Stimulated activated naive B cell treated with anti-CD40 and anti-IgM and Interleukin-4, amounts not matched to agents 10 μg/mL and 1 μg/mL and 100 μg/mL, for 72 hours (primary cell): ENCODE data around the gene PRDX2.

Source experiments
- ATAC-seq, 2 donors: fragments of 150-1000 bp; cut with Tn5 transposase; replicated peaks; 2 replicates each; pipeline ENCODE4 v1.10.0; 2021; ENCODE audit warnings: moderate library complexity in 1 of 2
- DNase-seq: peaks from one replicate; pipeline ENCODE4 v3.0.0; 2021
- H3K27ac Mint-ChIP-seq: one replicate; pipeline ENCODE4 v1.8.0; 2022; ENCODE audit warnings: mild to moderate bottlenecking, mixed read lengths
- H3K27me3 Mint-ChIP-seq, 2 donors: one replicate each; pipeline ENCODE4 v1.8.0; 2022; ENCODE audit warnings: mixed read lengths in 2 of 2
- H3K36me3 Mint-ChIP-seq, 2 donors: one replicate each; pipeline ENCODE4 v1.8.0; 2022; ENCODE audit warnings: mixed read lengths in 2 of 2, mild to moderate bottlenecking in 1 of 2
- H3K4me1 Mint-ChIP-seq, 2 donors: one replicate each; pipeline ENCODE4 v1.8.0; 2022; ENCODE audit warnings: mixed read lengths in 2 of 2, mild to moderate bottlenecking in 1 of 2
- H3K4me3 Mint-ChIP-seq, 2 donors: one replicate each; pipeline ENCODE4 v1.8.0; 2022; ENCODE audit warnings: mild to moderate bottlenecking in 2 of 2, mixed read lengths in 2 of 2, moderate library complexity in 1 of 2
- H3K9me3 Mint-ChIP-seq, 2 donors: one replicate each; pipeline ENCODE4 v1.8.0; 2022; ENCODE audit warnings: mixed read lengths in 2 of 2, mild to moderate bottlenecking in 1 of 2

PRDX2 gene

GRCh38 chr19:12751635-12752034 is 50.0 kb downstream of the PRDX2 start, which contains the start of gene BEST2:
Gene BEST2 (plus strand): TSS chr19:12751791. CDS start chr19:12752593, 802 bp downstream.
- H3K4me3 Mint-ChIP-seq, result no peak within 1 kb of the TSS
- H3K27me3 Mint-ChIP-seq, result peaks cover 41 to 46% of the 10 kb centered on the region in 2 donors

GRCh38 chr19:12750851-12751250 is 50.7 kb downstream of the PRDX2 start:
- Mint-ChIP-seq H3K4me3 (no peak overlapping the region), H3K4me1 (peaks cover 5 to 12% of the 10 kb centered on the region in 2 donors), H3K36me3 (peaks cover 26 to 27% of the 10 kb centered on the region in 2 donors), H3K27ac (no peak overlapping the region), H3K27me3 (peaks cover 36 to 41% of the 10 kb centered on the region in 2 donors), H3K9me3 (peaks cover 6 to 8% of the 10 kb centered on the region in 2 donors)
- no peak for ATAC-seq
- no peak for DNase-seq

More at GRCh38 chr19:12751635-12752034, 50.0 kb downstream of the PRDX2 start, which contains the start of gene BEST2:
- Mint-ChIP-seq H3K36me3 (peaks cover 19% of the 10 kb centered on the region in 2 donors), H3K9me3 (peaks cover 6 to 8% of the 10 kb centered on the region in 2 donors), H3K27ac (no peak within 1 kb of the TSS), H3K4me1 (peaks cover 8 to 12% of the 10 kb centered on the region in 2 donors)
- no peak for ATAC-seq
- DNase-seq, result no peak

- H3K27me3 Mint-ChIP-seq, result peaks cover 32 to 37% of the 10 kb centered on the region in 2 donors
- peaks cover 33 to 35% of the 10 kb centered on the region in 2 donors for H3K36me3 Mint-ChIP-seq
- H3K4me1 Mint-ChIP-seq, result peaks cover 5 to 12% of the 10 kb centered on the region in 2 donors
- H3K27ac Mint-ChIP-seq, result peak overlapping the region; percentile 51
- H3K4me3 Mint-ChIP-seq, result no peak overlapping the region
- ATAC-seq, result no peak
- no peak for DNase-seq
- peaks cover 6 to 8% of the 10 kb centered on the region in 2 donors for H3K9me3 Mint-ChIP-seq
Measured at GRCh38 chr19:12749938-12750521, 51.6 kb downstream of the PRDX2 start.

GRCh38 chr19:12748489-12748888 is 53.1 kb downstream of the PRDX2 start:
- H3K36me3 Mint-ChIP-seq, result peaks cover 42 to 45% of the 10 kb centered on the region in 2 donors
- peaks cover 6 to 8% of the 10 kb centered on the region in 2 donors for H3K9me3 Mint-ChIP-seq
- peaks cover 5 to 12% of the 10 kb centered on the region in 2 donors for H3K4me1 Mint-ChIP-seq
- H3K27me3 Mint-ChIP-seq, result peaks cover 23 to 25% of the 10 kb centered on the region in 2 donors
- no peak overlapping the region for H3K27ac Mint-ChIP-seq
- DNase-seq (no peak), ATAC-seq (no peak)
- H3K4me3 Mint-ChIP-seq, result no peak overlapping the region
